Gastrocnemius medialis (tissue), 4 donors: ENCODE data around the gene RPS10.

Experiments
- POLR2A ChIP-seq, 2 donors: fragments of 450-650 bp; IDR thresholded peaks; one replicate each; pipeline ENCODE4 v1.6.1; 2017; ENCODE audit warnings: antibody characterized with exemption in 2 of 2, mild to moderate bottlenecking in 2 of 2, moderate library complexity in 2 of 2
- TF ChIP-seq, protein P1 (sequence below), 5 experiments: fragments of 450-650 bp in 3 of 5; fragments of 200-600 bp in 2 of 5; sonication (generic) in 2 of 5; IDR thresholded peaks in 4 of 5; conservative IDR thresholded peaks in 1 of 5; 1 replicate in 4 of 5; 2 replicates in 1 of 5; pipeline ENCODE4 v1.5.1; 2016 to 2019; ENCODE audit warnings: antibody characterized with exemption in 5 of 5, mild to moderate bottlenecking in 3 of 5, moderate library complexity in 3 of 5

DNA sequence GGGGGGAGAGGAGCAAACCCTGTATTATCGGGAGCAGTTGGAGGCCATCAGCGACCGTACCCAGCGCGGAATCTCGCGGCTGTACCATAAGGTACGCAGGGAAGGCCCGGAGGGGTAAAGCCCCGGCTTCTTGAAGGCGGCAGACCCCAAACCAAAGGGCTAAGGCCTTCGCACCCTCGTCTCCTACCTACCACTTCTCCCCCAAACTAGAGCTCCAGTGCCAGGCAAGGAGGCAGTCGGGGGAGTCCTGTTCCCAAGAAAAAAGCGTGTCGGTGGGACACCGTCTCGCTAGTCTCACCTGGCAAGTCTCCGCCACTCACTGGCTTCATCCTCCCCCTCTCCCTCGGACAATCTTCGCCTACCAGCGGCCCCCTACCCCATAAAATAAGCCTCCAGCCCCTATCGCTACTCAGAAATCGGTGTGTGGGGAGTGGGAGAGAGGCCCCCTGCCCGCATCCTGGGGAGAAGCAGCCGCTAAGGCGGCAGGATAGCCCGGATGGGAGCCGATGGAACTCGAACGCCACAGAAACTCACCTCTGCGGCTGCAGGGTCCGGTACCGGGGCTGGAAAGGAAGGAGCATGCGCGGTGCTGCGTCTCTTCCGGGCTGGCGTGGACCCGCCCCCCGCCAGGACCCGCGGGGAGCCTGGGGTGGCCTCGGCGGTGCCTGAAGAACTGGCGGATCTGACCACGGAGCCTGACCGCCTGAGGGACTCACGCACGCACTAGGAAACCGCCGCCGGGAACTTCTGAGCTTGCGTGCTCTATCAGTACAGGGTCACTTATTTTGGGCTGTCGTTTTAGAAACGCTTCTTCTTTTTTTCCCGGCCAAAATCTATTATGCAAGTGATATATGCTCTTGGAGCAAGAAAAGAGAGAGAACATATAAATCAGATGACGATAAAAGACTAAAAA lies at the start of gene RPS10:
- TF ChIP-seq, protein P1, sequence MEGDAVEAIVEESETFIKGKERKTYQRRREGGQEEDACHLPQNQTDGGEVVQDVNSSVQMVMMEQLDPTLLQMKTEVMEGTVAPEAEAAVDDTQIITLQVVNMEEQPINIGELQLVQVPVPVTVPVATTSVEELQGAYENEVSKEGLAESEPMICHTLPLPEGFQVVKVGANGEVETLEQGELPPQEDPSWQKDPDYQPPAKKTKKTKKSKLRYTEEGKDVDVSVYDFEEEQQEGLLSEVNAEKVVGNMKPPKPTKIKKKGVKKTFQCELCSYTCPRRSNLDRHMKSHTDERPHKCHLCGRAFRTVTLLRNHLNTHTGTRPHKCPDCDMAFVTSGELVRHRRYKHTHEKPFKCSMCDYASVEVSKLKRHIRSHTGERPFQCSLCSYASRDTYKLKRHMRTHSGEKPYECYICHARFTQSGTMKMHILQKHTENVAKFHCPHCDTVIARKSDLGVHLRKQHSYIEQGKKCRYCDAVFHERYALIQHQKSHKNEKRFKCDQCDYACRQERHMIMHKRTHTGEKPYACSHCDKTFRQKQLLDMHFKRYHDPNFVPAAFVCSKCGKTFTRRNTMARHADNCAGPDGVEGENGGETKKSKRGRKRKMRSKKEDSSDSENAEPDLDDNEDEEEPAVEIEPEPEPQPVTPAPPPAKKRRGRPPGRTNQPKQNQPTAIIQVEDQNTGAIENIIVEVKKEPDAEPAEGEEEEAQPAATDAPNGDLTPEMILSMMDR (IDR thresholded peaks at IDR 0.05 in 4 of 5, conservative IDR thresholded peaks at IDR 0.05 in 1 of 5), result no peak
- TF ChIP-seq POLR2A (IDR thresholded peaks at IDR 0.05), result peak; percentile 87 to 90
